Right kidney (tissue), 1 donor: ENCODE measurements around the gene MX2.
"Not testable (repeated sequence)": the region's sequence is repeated elsewhere in the genome, so short reads cannot be mapped to it uniquely, and the experiment has no call there.

Experiments used
- DNase-seq: peaks from one replicate; pipeline ENCODE4 v3.0.0-alpha.2; 2016

MX2 gene

GRCh38 chr21:41387042-41387819 is 25.4 kb downstream of the MX2 start:
- no peak for DNase-seq

GRCh38 chr21:41387824-41388223 is 26.0 kb downstream of the MX2 start:
- DNase-seq = no peak

- no peak for DNase-seq
Measured at GRCh38 chr21:41388259-41388658, 26.4 kb downstream of the MX2 start.

- DNase-seq = no peak
Measured at GRCh38 chr21:41390043-41390639, 28.3 kb downstream of the MX2 start.

- DNase-seq = no peak
Measured at GRCh38 chr21:41393876-41394465, 32.1 kb downstream of the MX2 start.

- no peak for DNase-seq
Measured at GRCh38 chr21:41396558-41397075, 34.8 kb downstream of the MX2 start.

GRCh38 chr21:41397471-41397891 is 35.7 kb downstream of the MX2 start:
- DNase-seq = no peak

- no peak for DNase-seq
Measured at GRCh38 chr21:41398251-41398650, 36.4 kb downstream of the MX2 start.

GRCh38 chr21:41398831-41399230 is 37.0 kb downstream of the MX2 start:
- DNase-seq = no peak

GRCh38 chr21:41399246-41399800 is 37.5 kb downstream of the MX2 start:
- no peak for DNase-seq

- no peak for DNase-seq
Measured at GRCh38 chr21:41402231-41402630, 40.4 kb downstream of the MX2 start.

GRCh38 chr21:41402796-41403195 is 41.0 kb downstream of the MX2 start:
- DNase-seq = no peak

GRCh38 chr21:41403331-41403730 is 41.5 kb downstream of the MX2 start:
- no peak for DNase-seq

GRCh38 chr21:41403966-41404365 is 42.1 kb downstream of the MX2 start:
- DNase-seq = no peak

GRCh38 chr21:41405321-41405720 is 43.5 kb downstream of the MX2 start:
- no peak for DNase-seq

GRCh38 chr21:41406340-41406739 is 44.5 kb downstream of the MX2 start:
- no peak for DNase-seq

GRCh38 chr21:41407541-41408460 is 46.0 kb downstream of the MX2 start:
- DNase-seq = no peak

GRCh38 chr21:41410361-41410760 is 48.5 kb downstream of the MX2 start:
- DNase-seq = no peak

- no peak for DNase-seq
Measured at GRCh38 chr21:41410767-41411448, 49.1 kb downstream of the MX2 start.

- no peak for DNase-seq
Measured at GRCh38 chr21:41411449-41412089, 49.7 kb downstream of the MX2 start.

- DNase-seq = not testable (repeated sequence)
Measured at GRCh38 chr21:41417505-41417904, 55.7 kb downstream of the MX2 start.
